HepG2 (cell line): ENCODE data around the gene EXOC7. TPM values are rescaled to one million over a fixed set of nuclear protein-coding genes. Genes with fewer than 3 reads are reported as not detected.
A peak's percentile ranks its signal among the peaks of the same experiment; 100 is the strongest.

ENCODE experiments used
- ATAC-seq: fragments of 200-7000 bp; cut with Tn5 transposase; 3 replicates; pipeline ENCODE4 v1.9.1; 2020; ENCODE audit warnings: mild to moderate bottlenecking, moderate library complexity
- BruUV-seq: library from RNA; stranded (reverse); fragments of 400-500 nt; replicated peaks from 2 replicates; lab custom pipeline; 2021; lab: Mats Ljungman, UMichigan
- CTCF ChIA-PET: fragments of 300-600 bp; formaldehyde crosslinking; extraction: SDS; loops from one replicate; lab custom pipeline; 2021; ENCODE audit warnings: low total read pairs, inconsistent platforms, low intra/inter-chr PET ratio; lab: Yijun Ruan, JAX
- POLR2A ChIA-PET: fragments of 350-600 bp; sonication (Branson Sonifier 250); formaldehyde crosslinking; loops from one replicate; lab custom pipeline; 2020; ENCODE audit warnings: antibody characterized with exemption, inconsistent platforms; lab: Yijun Ruan, JAX
- DNase-seq: peaks from one replicate; pipeline ENCODE4 v3.0.0-alpha.2; 2015; ENCODE audit warnings: low spot score
- FAIRE-seq: peaks from 3 replicates; lab custom pipeline; 2011; peaks lifted over from hg19 to GRCh38; lab: Jason Lieb, UNC
- H2AFZ ChIP-seq: one replicate; pipeline ENCODE4 v1.6.1; 2011; ENCODE audit warnings: low read length, inconsistent platforms
- H3K27ac ChIP-seq: fragments of 300-600 bp; 3 replicates; pipeline ENCODE4 v1.8.0; 2011; ENCODE audit warnings: mixed run types, mild to moderate bottlenecking, mixed read lengths, low read length, inconsistent platforms; ENCODE audit not compliant: insufficient read depth; ENCODE audit errors: extremely low read length
- H3K27me3 ChIP-seq, 2 experiments: fragments of 200-600 bp in 1 of 2; 2 replicates in 1 of 2; 3 replicates in 1 of 2; pipeline versions ENCODE4 v1.6.0 to v1.8.0; 2011; ENCODE audit warnings: low read length in 2 of 2, mild to moderate bottlenecking in 2 of 2, moderate library complexity in 2 of 2, inconsistent platforms in 1 of 2; ENCODE audit not compliant: insufficient read depth in 2 of 2, control insufficient read depth in 1 of 2
- H3K36me3 ChIP-seq, 2 experiments: fragments of 200-600 bp in 1 of 2; replicated peaks in 1 of 2; 2 replicates in 1 of 2; 3 replicates in 1 of 2; pipeline versions ENCODE4 v1.5.1 to v1.8.0; 2011; ENCODE audit warnings: low read length in 2 of 2, inconsistent platforms in 1 of 2; ENCODE audit not compliant: insufficient read depth in 2 of 2, control insufficient read depth in 1 of 2
- H3K4me1 ChIP-seq: 2 replicates; pipeline ENCODE4 v1.5.1; 2012; ENCODE audit warnings: low read length, inconsistent platforms; ENCODE audit not compliant: insufficient read depth
- H3K4me2 ChIP-seq: 2 replicates; pipeline ENCODE4 v1.6.0; 2011; ENCODE audit warnings: low read depth, low read length, inconsistent platforms
- H3K4me3 ChIP-seq, 3 experiments: fragments of 200-600 bp in 1 of 3; sonication (generic), shearing (Covaris generic) in 1 of 3; replicated peaks in 1 of 3; 2 replicates each; pipeline ENCODE4 v1.5.1; 2011 to 2016; ENCODE audit warnings: low read length in 3 of 3, inconsistent platforms in 2 of 3, low read depth in 2 of 3, mild to moderate bottlenecking in 2 of 3, control low read depth in 1 of 3, mixed read lengths in 1 of 3; ENCODE audit not compliant: insufficient read depth in 1 of 3
- H3K79me2 ChIP-seq: one replicate; pipeline ENCODE4 v1.6.1; 2011; ENCODE audit warnings: low read length, inconsistent platforms; ENCODE audit not compliant: insufficient read depth
- H3K9ac ChIP-seq: 2 replicates; pipeline ENCODE4 v1.6.0; 2011; ENCODE audit warnings: mild to moderate bottlenecking, low read depth, low read length, inconsistent platforms; ENCODE audit not compliant: insufficient read depth
- H3K9me3 ChIP-seq: 2 replicates; pipeline ENCODE4 v1.5.1; 2012; ENCODE audit warnings: mild to moderate bottlenecking, low read length
- H4K20me1 ChIP-seq: 2 replicates; pipeline ENCODE4 v1.6.0; 2011; ENCODE audit warnings: inconsistent platforms, mild to moderate bottlenecking, low read length, moderate library complexity; ENCODE audit not compliant: insufficient read depth
- HNRNPLL ChIP-seq: fragments of 200-400 bp; formaldehyde crosslinking; IDR thresholded peaks from 2 replicates; pipeline ENCODE4 v1.6.1; 2017; ENCODE audit warnings: mild to moderate bottlenecking, low read depth, low read length; ENCODE audit not compliant: poor library complexity, severe bottlenecking
- NR2F6 ChIP-seq, 2 experiments: IDR thresholded peaks; 2 replicates each; pipeline ENCODE4 v1.6.1; 2016; ENCODE audit warnings: antibody characterized with exemption in 1 of 2, mild to moderate bottlenecking in 1 of 2
- ZBTB7B ChIP-seq: sonication (generic); formaldehyde crosslinking; IDR thresholded peaks from 2 replicates; pipeline ENCODE4 v1.4.0; 2020; ENCODE audit warnings: missing genetic modification reagents
- ZNF33B ChIP-seq: sonication (generic); formaldehyde crosslinking; IDR thresholded peaks from 2 replicates; pipeline ENCODE4 v1.5.1; 2020; ENCODE audit warnings: mild to moderate bottlenecking, missing genetic modification reagents
- ZNF343 ChIP-seq: sonication (generic); formaldehyde crosslinking; IDR thresholded peaks from 2 replicates; pipeline ENCODE4 v1.4.0; 2020; ENCODE audit warnings: mild to moderate bottlenecking, missing genetic modification reagents
- WGBS: methylation state at CpG from one replicate; pipeline ENCODE4 v1.1.6; 2017; ENCODE audit warnings: low lambda C conversion rate; 5-methylcytosine and 5-hydroxymethylcytosine counted together
- in situ Hi-C: cut with HindIII; loops from 2 replicates; pipeline ENCODE4 v1.10.0; 2017; ENCODE audit warnings: low pct_unique_long_range_greater_than_20kb; ENCODE audit not compliant: extremely low pct_ligation_motif_present
- intact Hi-C: fragments of 100-400 bp; cut with micrococcal nuclease; formaldehyde crosslinking; loops from one replicate; pipeline ENCODE4 v1.10.0; 2022; ENCODE audit not compliant: unreplicated experiment
- polyA plus RNA-seq, 8 experiments: library from polyadenylated mRNA; depleted of rRNA in 3 of 8; stranded (reverse) in 7 of 8; unstranded in 1 of 8; fragments of >200 nt; fragmentation: Illumina TruSeq in 4 of 8; extraction: Trizol in 4 of 8; gene quantifications; 2 replicates each; pipeline versions ENCODE4 v1.2.1 to v1.2.3, GENCODE V29; 2011 to 2016; ENCODE audit warnings: low read depth in 4 of 8, missing spikeins in 1 of 8, mixed read lengths in 1 of 8; ENCODE audit not compliant: insufficient read depth in 1 of 8
- total RNA-seq, 5 experiments: library from RNA; depleted of rRNA; stranded (reverse); fragments of >200 nt; fragmentation: Illumina TruSeq; extraction: Trizol; gene quantifications; 2 replicates each; pipeline ENCODE4 v1.2.3, GENCODE V29; 2016; ENCODE audit warnings: low read depth in 1 of 5

EXOC7 gene
- total and polyA plus RNA-seq, 2 of the 13 experiments (the other 11 are each of a cell fraction or from before 2014, with no cell fraction given), result 86.9 to 116 TPM

GRCh38 chr17:76131051-76131691 lies 27.6 kb upstream of the EXOC7 start:
- ChIA-PET CTCF (no interaction called here), POLR2A (interaction anchor here (0.6 to 1.1 kb wide), 2 partner anchors 9 to 137 kb away, joined by 3 to 4 read pairs; partner anchors contain the start of gene FOXJ1)
- DNase-seq (no peak), ATAC-seq (peak; percentile 40), FAIRE-seq (no peak)
- Histone ChIP-seq H4K20me1 (no peaks in the 10 kb centered on the region), H3K9me3 (no peaks in the 10 kb centered on the region), H3K9ac (no peak overlapping the region), H3K27ac (no peak overlapping the region), H3K4me3 (peak overlapping the region in 1 of 3 experiments; percentile 68; a peak in 1 of 6 replicates), H3K4me2 (peak overlapping the region; percentile 86), H3K36me3 (no peaks in the 10 kb centered on the region), H2AFZ (no peak overlapping the region), H3K4me1 (peaks cover 63% of the 10 kb centered on the region), H3K27me3 (no peaks in the 10 kb centered on the region; a peak in 2 of 5 replicates), H3K79me2 (no peaks in the 10 kb centered on the region)
- no TSS peak for BruUV-seq
- TF ChIP-seq HNRNPLL, result peak; percentile 8
- no peak for TF ChIP-seq ZNF33B
- 0 out of 2 replicates have a peak, but pooled peaks have one; percentile 19 for TF ChIP-seq ZBTB7B
- intact Hi-C loops, result no loop called here
- in situ Hi-C loops, result no loop called here
- 64% methylated on average over 21 of the region's 21 CpGs for WGBS

- no TSS peak for BruUV-seq
- DNase-seq, result no peak
- no peak overlapping the region for H2AFZ ChIP-seq
- no peaks in the 10 kb centered on the region; a peak in 2 of 5 replicates for H3K27me3 ChIP-seq
- CTCF ChIA-PET, result no interaction called here
- no peaks in the 10 kb centered on the region for H4K20me1 ChIP-seq
- H3K9ac ChIP-seq, result no peak overlapping the region
- no peak overlapping the region for H3K27ac ChIP-seq
- no peak for ATAC-seq
- FAIRE-seq, result no peak
- POLR2A ChIA-PET, result interaction anchor here (0.6 to 1.1 kb wide), 4 partner anchors 8 to 134 kb away, joined by 3 read pairs; partner anchors contain the start of gene FOXJ1
- H3K4me1 ChIP-seq, result peaks cover 58% of the 10 kb centered on the region
- WGBS, result 49% methylated on average over 13 of the region's 13 CpGs
- TF ChIP-seq ZNF343 (CRISPR knock-in tag) (no peak), NR2F6 (IDR thresholded peaks at IDR 0.05) (peak; percentile 44; the same call in 1 of the 2 replicates), NR2F6 (CRISPR knock-in tag; IDR thresholded peaks at IDR 0.05) (no peak)
- no peaks in the 10 kb centered on the region for H3K36me3 ChIP-seq
- H3K4me2 ChIP-seq, result no peak overlapping the region
- no peak overlapping the region; a peak in 1 of 6 replicates for H3K4me3 ChIP-seq
- no peaks in the 10 kb centered on the region for H3K9me3 ChIP-seq
- in situ Hi-C loops (no loop called here), intact Hi-C loops (no loop called here)
- no peaks in the 10 kb centered on the region for H3K79me2 ChIP-seq
These were observed 26.9 kb upstream of the EXOC7 start for GRCh38 chr17:76130473-76130872.
